CD4-positive, alpha-beta memory T cell (primary cell): Measurements from ENCODE around the gene ERBB3. TPM values are rescaled to one million over a fixed set of nuclear protein-coding genes. Genes with fewer than 3 reads are reported as not detected.

ENCODE experiments used
- CTCF ChIA-PET: fragments of 350-600 bp; sonication (Branson Sonifier 250); formaldehyde crosslinking; loops from one replicate; lab custom pipeline; 2021; ENCODE audit warnings: inconsistent platforms; ENCODE audit not compliant: partially characterized antibody; lab: Charles Lee
- POLR2A ChIA-PET: fragments of 350-600 bp; sonication (Branson Sonifier 250); formaldehyde crosslinking; loops from one replicate; lab custom pipeline; 2021; ENCODE audit not compliant: partially characterized antibody; lab: Charles Lee
- DNase-seq, 5 donors: peaks; one replicate each; pipeline versions ENCODE4 v3.0.0 to v3.0.0-alpha.2; 2020 to 2022; ENCODE audit warnings: mixed read lengths in 1 of 5
- H3K27ac ChIP-seq: one replicate; pipeline ENCODE4 v1.7.0; 2013; ENCODE audit warnings: low read depth, low read length
- H3K27me3 ChIP-seq: 2 replicates; pipeline ENCODE4 v1.7.0; 2013; ENCODE audit warnings: mild to moderate bottlenecking, low read length, moderate library complexity; ENCODE audit not compliant: insufficient read depth
- H3K36me3 ChIP-seq: 2 replicates; pipeline ENCODE4 v1.7.0; 2013; ENCODE audit warnings: mild to moderate bottlenecking, low read length, moderate library complexity; ENCODE audit not compliant: insufficient read depth
- H3K4me1 ChIP-seq: 2 replicates; pipeline ENCODE4 v1.7.0; 2013; ENCODE audit warnings: mild to moderate bottlenecking, low read length, moderate library complexity; ENCODE audit not compliant: insufficient read depth
- H3K4me3 ChIP-seq, 2 donors: one replicate each; pipeline ENCODE4 v1.7.0; 2013; ENCODE audit warnings: low read length in 2 of 2, mild to moderate bottlenecking in 1 of 2
- H3K9me3 ChIP-seq, 2 donors: one replicate each; pipeline ENCODE4 v1.7.0; 2013; ENCODE audit warnings: low read length in 2 of 2, control low read depth in 1 of 2; ENCODE audit not compliant: control insufficient read depth in 1 of 2
- H3K27ac Mint-ChIP-seq, 7 donors: one replicate each; pipeline ENCODE4 v1.8.0; 2020 to 2021; ENCODE audit warnings: mixed read lengths in 7 of 7, mild to moderate bottlenecking in 6 of 7, inconsistent platforms in 3 of 7, moderate library complexity in 3 of 7
- H3K27me3 Mint-ChIP-seq, 2 donors: one replicate each; pipeline ENCODE4 v1.8.0; 2020 to 2021; ENCODE audit warnings: mixed read lengths in 2 of 2
- H3K36me3 Mint-ChIP-seq, 2 donors: one replicate each; pipeline ENCODE4 v1.8.0; 2020 to 2021; ENCODE audit warnings: mixed read lengths in 2 of 2, inconsistent platforms in 1 of 2, mild to moderate bottlenecking in 1 of 2
- H3K4me1 Mint-ChIP-seq, 4 donors: one replicate each; pipeline ENCODE4 v1.8.0; 2020 to 2021; ENCODE audit warnings: mixed read lengths in 4 of 4, mild to moderate bottlenecking in 1 of 4
- H3K4me3 Mint-ChIP-seq, 8 donors: one replicate each; pipeline ENCODE4 v1.8.0; 2020 to 2021; ENCODE audit warnings: mixed read lengths in 8 of 8, mild to moderate bottlenecking in 7 of 8, moderate library complexity in 6 of 8, inconsistent platforms in 3 of 8
- H3K9me3 Mint-ChIP-seq, 8 donors: one replicate each; pipeline ENCODE4 v1.8.0; 2020 to 2021; ENCODE audit warnings: mixed read lengths in 8 of 8, mild to moderate bottlenecking in 5 of 8, inconsistent platforms in 3 of 8, moderate library complexity in 1 of 8
- intact Hi-C: fragments of 100-400 bp; cut with micrococcal nuclease; formaldehyde crosslinking; loops from one replicate; pipeline ENCODE4 v1.15.1; 2023
- polyA plus RNA-seq, 2 donors: library from polyadenylated mRNA; unstranded; fragments of 300-500 nt; fragmentation: Illumina TruSeq; gene quantifications; one replicate each; pipeline ENCODE4 v1.2.3, GENCODE V29; 2021
- total RNA-seq, 2 experiments: library from RNA; stranded (reverse); gene quantifications; one replicate each; pipeline ENCODE4 v1.2.3, GENCODE V29; 2021

The ERBB3 gene
- total and polyA plus RNA-seq, 4 experiments from 2014 or later = 0.61 to 6.9 (median 3.3) TPM

DNA sequence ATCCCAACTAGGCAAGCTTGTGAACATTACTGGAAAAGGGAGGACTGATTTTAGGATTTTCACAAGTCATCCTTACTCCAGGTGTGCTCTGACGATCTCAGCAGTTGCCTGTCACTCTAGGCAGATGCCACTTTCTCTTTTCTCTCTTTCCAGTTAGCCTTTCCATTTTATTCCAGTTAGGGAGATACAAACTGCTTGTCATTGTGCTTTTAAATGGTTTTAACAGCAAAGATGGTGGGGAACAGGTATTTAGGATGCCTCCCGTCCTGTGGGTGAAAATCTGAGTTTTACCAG, 25.6 kb downstream of the ERBB3 start:
- Histone ChIP-seq H3K9me3 (no peaks in the 10 kb centered on the region), H3K36me3 (peaks cover 38% of the 10 kb centered on the region), H3K27me3 (no peaks in the 10 kb centered on the region), H3K4me1 (peaks cover 49% of the 10 kb centered on the region), H3K4me3 (peak overlapping the region; percentile 25 to 90), H3K27ac (peak overlapping the region; percentile 82)
- Mint-ChIP-seq H3K4me1 (peaks cover 33 to 62% (median 47%) of the 10 kb centered on the region in 4 donors), H3K9me3 (no peaks in the 10 kb centered on the region), H3K27ac (peak overlapping the region; percentile 78 to 99 (median 98)), H3K36me3 (peaks cover 38 to 49% of the 10 kb centered on the region in 2 donors), H3K27me3 (no peaks in the 10 kb centered on the region), H3K4me3 (peak overlapping the region; percentile 89 to 99 (median 96))
- intact Hi-C loops = no loop called here
- ChIA-PET CTCF (interaction anchor here (0.8 to 7.9 kb wide), 7 partner anchors 13 to 368 kb away, joined by 3 to 68 read pairs (median 11); partner anchors contain the start of genes ERBB3, RNF41, RPL41 and SMARCC2), POLR2A (interaction anchor here (0.5 to 10.8 kb wide), 12 partner anchors 8 to 132 kb away, joined by 3 to 324 read pairs (median 17); partner anchors contain the start of genes ERBB3, ESYT1, MYL6 and RAB5B)
- DNase-seq = no peak

DNA sequence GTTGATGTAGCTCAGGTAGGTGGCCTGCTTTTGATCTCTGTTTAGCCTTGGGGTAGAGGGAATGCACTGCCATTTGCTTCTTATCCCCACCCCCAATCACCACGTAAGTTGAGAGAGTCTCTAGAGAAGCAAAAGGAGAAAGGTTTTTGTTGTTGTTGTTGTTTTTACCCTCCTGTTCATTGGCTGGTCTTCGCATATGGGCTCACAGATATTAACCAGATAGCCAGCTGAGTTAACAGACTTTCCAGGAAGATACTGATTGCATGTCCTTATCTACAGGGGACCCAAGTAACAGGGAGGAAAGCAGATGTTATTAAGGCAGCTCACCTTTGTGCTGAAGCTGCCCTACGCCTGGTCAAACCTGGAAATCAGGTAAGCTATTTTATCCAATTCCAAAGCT, 27.3 kb downstream of the ERBB3 start:
- Histone ChIP-seq H3K9me3 (no peaks in the 10 kb centered on the region), H3K27me3 (no peaks in the 10 kb centered on the region), H3K4me1 (peaks cover 39% of the 10 kb centered on the region), H3K36me3 (peaks cover 53% of the 10 kb centered on the region), H3K4me3 (no peak overlapping the region), H3K27ac (no peak overlapping the region)
- no peak for DNase-seq
- H3K4me1 Mint-ChIP-seq = peaks cover 25 to 49% (median 38%) of the 10 kb centered on the region in 4 donors
- H3K4me3 Mint-ChIP-seq = peak overlapping the region in 1 of 8 donors; percentile 44
- ChIA-PET CTCF (interaction anchor here (0.7 to 7.9 kb wide), 6 partner anchors 10 to 369 kb away, joined by 3 to 68 read pairs (median 3); partner anchors contain the start of genes RPL41 and ZC3H10), POLR2A (interaction anchor here (0.6 to 10.8 kb wide), 3 partner anchors 10 to 352 kb away, joined by 3 to 324 read pairs (median 3); partner anchors contain the start of genes RPL41 and ZC3H10)
- no peaks in the 10 kb centered on the region for H3K27me3 Mint-ChIP-seq
- no peaks in the 10 kb centered on the region for H3K9me3 Mint-ChIP-seq
- H3K36me3 Mint-ChIP-seq = peaks cover 50 to 64% of the 10 kb centered on the region in 2 donors
- H3K27ac Mint-ChIP-seq = peak overlapping the region in 5 of 7 donors; percentile 17 to 87 (median 48)
- intact Hi-C loops = no loop called here

DNA sequence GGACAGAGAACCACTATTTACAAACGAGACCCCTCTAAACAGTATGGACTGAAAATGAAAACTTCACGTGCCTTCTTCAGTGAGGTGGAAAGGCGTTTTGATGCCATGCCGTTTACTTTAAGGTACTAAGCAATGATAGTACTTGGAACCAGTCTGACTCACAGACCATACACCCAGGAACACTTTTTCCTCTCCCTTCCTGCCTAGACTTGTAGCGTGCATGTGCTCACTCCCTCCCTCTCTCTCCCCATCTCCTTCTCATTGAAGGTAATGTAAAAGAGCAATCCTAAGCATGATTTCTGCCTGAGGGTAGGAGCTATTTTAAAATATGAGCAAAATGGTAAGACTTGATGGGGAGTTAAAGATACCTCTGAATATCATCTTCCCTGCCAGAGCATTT, 30.6 kb downstream of the ERBB3 start:
- no peak overlapping the region for H3K4me3 Mint-ChIP-seq
- CTCF ChIA-PET = interaction anchor here (0.9 to 1.5 kb wide), 2 partner anchors 64 to 114 kb away, joined by 3 read pairs; partner anchors contain the start of gene SUOX
- no peak overlapping the region for H3K27ac ChIP-seq
- H3K27me3 ChIP-seq = no peaks in the 10 kb centered on the region
- no peaks in the 10 kb centered on the region for H3K9me3 Mint-ChIP-seq
- POLR2A ChIA-PET = interaction anchor here (10.8 kb wide), 1 partner anchor 7 kb away, joined by 324 read pairs; the partner anchor contains the start of genes RPL41 and ZC3H10
- no peak for DNase-seq
- H3K27me3 Mint-ChIP-seq = no peaks in the 10 kb centered on the region
- peaks cover 65 to 67% of the 10 kb centered on the region in 2 donors for H3K36me3 Mint-ChIP-seq
- H3K4me1 ChIP-seq = peaks cover 21% of the 10 kb centered on the region
- H3K27ac Mint-ChIP-seq = peak overlapping the region in 3 of 7 donors; percentile 3 to 46 (median 29)
- intact Hi-C loops = no loop called here
- peaks cover 7 to 21% (median 15%) of the 10 kb centered on the region in 4 donors for H3K4me1 Mint-ChIP-seq
- H3K4me3 ChIP-seq = no peak overlapping the region
- no peaks in the 10 kb centered on the region for H3K9me3 ChIP-seq
- H3K36me3 ChIP-seq = peaks cover 60% of the 10 kb centered on the region

DNA sequence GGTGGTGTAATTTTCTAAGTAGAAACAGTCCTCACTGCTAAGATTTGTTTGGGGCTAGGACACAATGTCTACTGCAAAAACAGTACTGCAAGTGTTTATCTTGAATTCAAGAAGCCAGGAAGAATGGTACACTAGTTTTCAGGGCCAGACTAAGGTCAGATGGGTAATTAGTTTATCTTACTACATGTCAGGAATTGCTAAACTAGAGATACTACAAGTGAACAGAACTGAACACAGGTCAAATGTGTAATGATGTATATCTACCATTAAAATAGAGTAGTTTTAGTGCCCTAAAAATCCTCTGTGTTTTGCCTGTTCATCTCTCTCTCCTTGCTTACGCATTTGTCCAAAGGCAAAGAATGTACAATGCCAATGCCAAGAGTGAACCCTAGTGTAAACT, 34.1 kb downstream of the ERBB3 start:
- Histone ChIP-seq H3K36me3 (peaks cover 37% of the 10 kb centered on the region), H3K4me1 (peaks cover 24% of the 10 kb centered on the region), H3K9me3 (no peaks in the 10 kb centered on the region), H3K27ac (no peak overlapping the region), H3K27me3 (no peaks in the 10 kb centered on the region), H3K4me3 (no peak overlapping the region)
- H3K4me3 Mint-ChIP-seq = peak overlapping the region in 4 of 8 donors; percentile 21 to 78 (median 37)
- peak overlapping the region in 5 of 7 donors; percentile 5 to 81 (median 78) for H3K27ac Mint-ChIP-seq
- ChIA-PET CTCF (no interaction called here), POLR2A (interaction anchor here (1.2 to 6.6 kb wide), 3 partner anchors 9 to 10 kb away, joined by 3 to 324 read pairs (median 6); partner anchors contain the start of gene PA2G4)
- no peak for DNase-seq
- peaks cover 14 to 32% (median 23%) of the 10 kb centered on the region in 4 donors for H3K4me1 Mint-ChIP-seq
- H3K9me3 Mint-ChIP-seq = no peaks in the 10 kb centered on the region
- H3K36me3 Mint-ChIP-seq = peaks cover 52 to 63% of the 10 kb centered on the region in 2 donors
- no peaks in the 10 kb centered on the region for H3K27me3 Mint-ChIP-seq
- intact Hi-C loops = no loop called here

DNA sequence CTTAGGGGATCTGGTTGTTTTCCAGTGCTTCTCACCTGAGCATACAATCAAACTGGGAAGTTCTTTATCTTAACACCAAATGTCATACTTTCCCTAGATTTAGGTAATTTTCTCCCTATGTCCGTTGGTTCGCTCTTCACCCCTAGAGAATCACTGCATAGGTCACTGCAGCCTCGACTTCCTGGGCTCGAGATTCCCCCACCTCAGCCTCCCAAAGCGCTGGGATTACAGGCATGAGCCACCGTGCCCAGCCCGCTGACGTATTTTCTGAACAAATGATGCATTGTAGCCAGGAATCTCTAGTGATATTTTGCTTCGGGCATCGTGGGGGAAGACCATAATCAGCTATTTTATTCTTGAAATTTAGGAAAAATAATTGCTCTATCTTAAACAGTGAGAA, 35.4 kb downstream of the ERBB3 start:
- peak overlapping the region; percentile 94 to 100 (median 99) for H3K27ac Mint-ChIP-seq
- peaks cover 24% of the 10 kb centered on the region for H3K36me3 ChIP-seq
- CTCF ChIA-PET = interaction anchor here (0.9 to 6.0 kb wide), 8 partner anchors 9 to 376 kb away, joined by 3 to 41 read pairs (median 4); partner anchors contain the start of gene PA2G4
- H3K4me1 Mint-ChIP-seq = peaks cover 20 to 43% (median 30%) of the 10 kb centered on the region in 4 donors
- DNase-seq = no peak
- no peaks in the 10 kb centered on the region for H3K9me3 ChIP-seq
- H3K4me3 Mint-ChIP-seq = peak overlapping the region; percentile 95 to 99 (median 98)
- H3K36me3 Mint-ChIP-seq = peaks cover 43 to 59% of the 10 kb centered on the region in 2 donors
- H3K27ac ChIP-seq = peak overlapping the region; percentile 89
- H3K4me1 ChIP-seq = peaks cover 34% of the 10 kb centered on the region
- no peaks in the 10 kb centered on the region for H3K9me3 Mint-ChIP-seq
- intact Hi-C loops = loop anchor here (5.0 kb wide), 3 partner anchors 118 to 522 kb away; partner anchors contain the start of genes PYM1 and SUOX
- H3K27me3 ChIP-seq = no peaks in the 10 kb centered on the region
- no peak overlapping the region for H3K4me3 ChIP-seq
- POLR2A ChIA-PET = interaction anchor here (0.6 to 7.6 kb wide), 14 partner anchors 10 to 1835 kb away, joined by 3 to 324 read pairs (median 4); partner anchors contain the start of genes ANKRD52, BLOC1S1, CBX5 and ESYT1
- H3K27me3 Mint-ChIP-seq = no peaks in the 10 kb centered on the region

DNA sequence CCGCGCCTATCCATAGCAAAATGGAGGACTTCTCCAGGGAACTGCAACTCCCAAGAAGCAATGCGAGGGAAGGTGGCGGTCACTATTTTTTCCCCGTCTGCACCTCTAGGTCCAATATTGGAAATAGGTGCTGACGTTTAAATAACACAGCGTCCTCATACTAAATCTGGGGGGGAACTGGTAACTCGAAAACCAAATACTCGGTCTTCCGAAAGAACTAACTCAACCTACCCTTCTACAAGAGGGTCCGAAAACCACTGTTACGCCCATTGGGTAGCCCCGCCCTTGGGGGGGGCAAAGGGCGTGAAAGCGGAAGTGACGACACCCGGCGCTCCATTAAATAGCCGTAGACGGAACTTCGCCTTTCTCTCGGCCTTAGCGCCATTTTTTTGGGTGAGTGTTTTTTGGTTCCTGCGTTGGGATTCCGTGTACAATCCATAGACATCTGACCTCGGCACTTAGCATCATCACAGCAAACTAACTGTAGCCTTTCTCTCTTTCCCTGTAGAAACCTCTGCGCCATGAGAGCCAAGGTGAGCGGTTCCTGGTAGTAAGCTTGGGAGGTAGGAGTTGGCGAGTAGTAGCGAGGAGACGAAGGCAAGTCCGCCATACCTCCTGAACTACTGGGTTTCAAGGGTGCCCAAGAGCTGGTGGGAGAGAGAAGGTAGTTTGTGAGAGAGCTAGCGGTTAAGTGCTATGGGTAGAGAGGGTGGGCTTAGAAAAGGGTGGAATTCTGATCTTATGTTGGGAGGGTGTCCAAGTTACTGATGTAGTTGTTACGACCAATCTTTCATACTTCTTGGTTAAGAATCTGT, 36.5 kb downstream of the ERBB3 start, which contains the start of gene RPL41:
RPL41 (plus strand) TSS at position 367 of the 815 bp plus-strand sequence.
- Histone ChIP-seq H3K9me3 (no peaks in the 10 kb centered on the region), H3K27me3 (no peaks in the 10 kb centered on the region), H3K36me3 (peaks cover 13% of the 10 kb centered on the region), H3K4me3 (peak within 1 kb of the TSS; percentile 99), H3K4me1 (peaks cover 34% of the 10 kb centered on the region), H3K27ac (peak within 1 kb of the TSS; percentile 89)
- Mint-ChIP-seq H3K27ac (peak within 1 kb of the TSS; percentile 94 to 100 (median 99)), H3K4me1 (peaks cover 20 to 44% (median 30%) of the 10 kb centered on the region in 4 donors), H3K36me3 (peaks cover 37 to 53% of the 10 kb centered on the region in 2 donors), H3K27me3 (no peaks in the 10 kb centered on the region), H3K4me3 (peak within 1 kb of the TSS; percentile 95 to 99 (median 98)), H3K9me3 (no peaks in the 10 kb centered on the region)
- POLR2A ChIA-PET = interaction anchor here (0.7 to 7.6 kb wide), 35 partner anchors 11 to 609 kb away, joined by 3 to 324 read pairs (median 8); partner anchors contain the start of genes ATP5F1B, ERBB3, ESYT1 and IL23A
- CTCF ChIA-PET = interaction anchor here (0.9 to 13.2 kb wide), 12 partner anchors 10 to 378 kb away, joined by 3 to 264 read pairs (median 8); partner anchors contain the start of genes ESYT1, PA2G4, RNF41 and SMARCC2
- DNase-seq = peak; percentile 94 to 97 (median 95)
- intact Hi-C loops = loop anchor here (1.0 to 5.0 kb wide), 5 partner anchors 12 to 521 kb away; partner anchors contain the start of genes PA2G4, PYM1 and SUOX
